Trophoblast cell (in vitro differentiated cells and primary cell): ENCODE measurements around the gene COX7B2.

Source experiments
- DNase-seq, 2 donors: peaks; one replicate each; pipeline ENCODE4 v3.0.0-alpha.2; 2016
- H2AFZ ChIP-seq: 2 replicates; pipeline ENCODE4 v1.6.1; 2013; ENCODE audit warnings: low read length, moderate library complexity, mild to moderate bottlenecking; ENCODE audit not compliant: insufficient read depth, poor library complexity
- H2AK5ac ChIP-seq: 2 replicates; pipeline ENCODE4 v1.6.1; 2013; ENCODE audit warnings: mild to moderate bottlenecking, low read length
- H2BK120ac ChIP-seq: 2 replicates; pipeline ENCODE4 v1.6.1; 2013; ENCODE audit warnings: low read length, mild to moderate bottlenecking, moderate library complexity; ENCODE audit not compliant: insufficient read depth, poor library complexity
- H2BK12ac ChIP-seq: 2 replicates; pipeline ENCODE4 v1.6.1; 2013; ENCODE audit warnings: mild to moderate bottlenecking, low read length, moderate library complexity
- H2BK5ac ChIP-seq: 2 replicates; pipeline ENCODE4 v1.6.1; 2013; ENCODE audit warnings: low read length, low read depth, moderate library complexity, mild to moderate bottlenecking; ENCODE audit not compliant: poor library complexity
- H3K14ac ChIP-seq: 2 replicates; pipeline ENCODE4 v1.6.1; 2013; ENCODE audit warnings: mild to moderate bottlenecking, low read length
- H3K18ac ChIP-seq: 2 replicates; pipeline ENCODE4 v1.6.1; 2013; ENCODE audit warnings: mild to moderate bottlenecking, low read length
- H3K23ac ChIP-seq: 2 replicates; pipeline ENCODE4 v1.6.1; 2013; ENCODE audit warnings: low read length
- H3K27ac ChIP-seq: 2 replicates; pipeline ENCODE4 v1.5.1; 2013; ENCODE audit warnings: low read depth, mild to moderate bottlenecking, inconsistent platforms, low read length, moderate library complexity
- H3K27me3 ChIP-seq: 2 replicates; pipeline ENCODE4 v1.6.1; 2013; ENCODE audit warnings: inconsistent platforms, mild to moderate bottlenecking, low read length, moderate library complexity; ENCODE audit not compliant: insufficient read depth
- H3K36me3 ChIP-seq, 2 experiments: 1 replicate in 1 of 2; 2 replicates in 1 of 2; pipeline ENCODE4 v1.6.1; 2013; ENCODE audit warnings: low read length in 2 of 2, mild to moderate bottlenecking in 2 of 2, moderate library complexity in 1 of 2; ENCODE audit not compliant: insufficient read depth in 2 of 2, control insufficient read depth in 1 of 2
- H3K4ac ChIP-seq: 2 replicates; pipeline ENCODE4 v1.6.1; 2013; ENCODE audit warnings: low read depth, mild to moderate bottlenecking, low read length, moderate library complexity
- H3K4me1 ChIP-seq, 2 experiments: 1 replicate in 1 of 2; 2 replicates in 1 of 2; pipeline ENCODE4 v1.6.1; 2013; ENCODE audit warnings: low read length in 2 of 2, mild to moderate bottlenecking in 2 of 2, moderate library complexity in 1 of 2; ENCODE audit not compliant: insufficient read depth in 2 of 2, control insufficient read depth in 1 of 2
- H3K4me2 ChIP-seq: 2 replicates; pipeline ENCODE4 v1.6.1; 2013; ENCODE audit warnings: inconsistent platforms, mild to moderate bottlenecking, low read length, moderate library complexity
- H3K4me3 ChIP-seq: 2 replicates; pipeline ENCODE4 v1.5.1; 2013; ENCODE audit warnings: mild to moderate bottlenecking, low read depth, low read length, inconsistent platforms
- H3K79me1 ChIP-seq: one replicate; pipeline ENCODE4 v1.6.1; 2013; ENCODE audit warnings: low read length
- H3K79me2 ChIP-seq: 2 replicates; pipeline ENCODE4 v1.6.1; 2013; ENCODE audit warnings: low read length, mild to moderate bottlenecking; ENCODE audit not compliant: control insufficient read depth, insufficient read depth, poor library complexity
- H3K9ac ChIP-seq: 2 replicates; pipeline ENCODE4 v1.6.1; 2013; ENCODE audit warnings: mild to moderate bottlenecking, low read length
- H3K9me3 ChIP-seq: 2 replicates; pipeline ENCODE4 v1.6.1; 2013; ENCODE audit warnings: low read depth, mild to moderate bottlenecking, control low read depth, inconsistent platforms, low read length; ENCODE audit not compliant: insufficient read depth
- H4K12ac ChIP-seq: 2 replicates; pipeline ENCODE4 v1.6.1; 2013; ENCODE audit warnings: low read depth, mild to moderate bottlenecking, low read length, moderate library complexity
- H4K8ac ChIP-seq: 2 replicates; pipeline ENCODE4 v1.6.1; 2013; ENCODE audit warnings: low read depth, mild to moderate bottlenecking, low read length, moderate library complexity
- H4K91ac ChIP-seq: one replicate; pipeline ENCODE4 v1.6.1; 2013; ENCODE audit warnings: low read depth, mild to moderate bottlenecking, low read length, moderate library complexity
- WGBS: extraction: QIAGEN DNeasy Blood & Tissue Kit; methylation state at CpG from one replicate; pipeline ENCODE4 v1.1.7; 2013; ENCODE audit warnings: missing lambda C conversion rate; ENCODE audit not compliant: insufficient read length, insufficient coverage; ENCODE audit errors: extremely low coverage; 5-methylcytosine and 5-hydroxymethylcytosine counted together

COX7B2 gene

GRCh38 chr4:46817806-46818205 lies 91.2 kb downstream of the COX7B2 start:
- no peaks in the 10 kb centered on the region for H3K36me3 ChIP-seq
- H3K4me2 ChIP-seq = no peak overlapping the region
- no peaks in the 10 kb centered on the region for H3K79me1 ChIP-seq
- H4K12ac ChIP-seq = no peak overlapping the region
- no peak overlapping the region for H2AK5ac ChIP-seq
- H3K23ac ChIP-seq = no peak overlapping the region
- H3K18ac ChIP-seq = no peak overlapping the region
- H3K4ac ChIP-seq = no peak overlapping the region
- no CpG with 5 or more reads among the region's 1 CpG for WGBS
- no peak overlapping the region for H3K27ac ChIP-seq
- DNase-seq = no peak
- H4K91ac ChIP-seq = no peak overlapping the region
- no peak overlapping the region for H3K14ac ChIP-seq
- H3K27me3 ChIP-seq = no peaks in the 10 kb centered on the region
- no peak overlapping the region for H2AFZ ChIP-seq
- no peak overlapping the region for H3K9ac ChIP-seq
- H2BK5ac ChIP-seq = no peak overlapping the region
- H3K79me2 ChIP-seq = no peaks in the 10 kb centered on the region
- H3K9me3 ChIP-seq = no peaks in the 10 kb centered on the region
- no peak overlapping the region for H3K4me3 ChIP-seq
- no peaks in the 10 kb centered on the region for H3K4me1 ChIP-seq
- no peak overlapping the region for H2BK12ac ChIP-seq
- H4K8ac ChIP-seq = no peak overlapping the region
- no peak overlapping the region for H2BK120ac ChIP-seq

GRCh38 chr4:46804781-46805413 lies 104.1 kb downstream of the COX7B2 start:
- Histone ChIP-seq H3K23ac (no peak overlapping the region), H3K18ac (no peak overlapping the region), H3K4me1 (no peaks in the 10 kb centered on the region), H4K91ac (no peak overlapping the region), H2AK5ac (no peak overlapping the region), H3K14ac (no peak overlapping the region), H4K12ac (no peak overlapping the region), H3K27ac (no peak overlapping the region), H2AFZ (no peak overlapping the region), H3K4me3 (no peak overlapping the region), H3K79me1 (no peaks in the 10 kb centered on the region), H3K9ac (no peak overlapping the region), H3K9me3 (peaks cover 3% of the 10 kb centered on the region), H2BK5ac (no peak overlapping the region), H4K8ac (no peak overlapping the region), H3K4ac (no peak overlapping the region), H3K4me2 (no peak overlapping the region), H3K27me3 (no peaks in the 10 kb centered on the region), H2BK120ac (no peak overlapping the region), H2BK12ac (no peak overlapping the region), H3K79me2 (no peaks in the 10 kb centered on the region), H3K36me3 (no peaks in the 10 kb centered on the region)
- no CpG with 5 or more reads among the region's 24 CpGs for WGBS
- no peak for DNase-seq

GRCh38 chr4:46793036-46793435 lies 116.0 kb downstream of the COX7B2 start:
- Histone ChIP-seq H2BK12ac (no peak overlapping the region), H3K27me3 (no peaks in the 10 kb centered on the region), H3K9ac (no peak overlapping the region), H3K4ac (no peak overlapping the region), H4K12ac (no peak overlapping the region), H3K79me1 (no peaks in the 10 kb centered on the region), H2AFZ (no peak overlapping the region), H3K36me3 (no peaks in the 10 kb centered on the region), H3K79me2 (no peaks in the 10 kb centered on the region), H3K4me3 (no peak overlapping the region), H3K14ac (no peak overlapping the region), H4K91ac (no peak overlapping the region), H3K4me2 (no peak overlapping the region), H2BK5ac (no peak overlapping the region), H3K23ac (no peak overlapping the region), H2AK5ac (no peak overlapping the region), H3K9me3 (no peaks in the 10 kb centered on the region), H3K18ac (no peak overlapping the region), H3K27ac (peak overlapping the region; percentile 25), H4K8ac (no peak overlapping the region), H2BK120ac (no peak overlapping the region), H3K4me1 (peaks cover 0 to 3% of the 10 kb centered on the region in 2 experiments)
- 100% methylated on average over 1 of the region's 6 CpGs for WGBS
- DNase-seq = no peak

GRCh38 chr4:46781434-46782092 lies 127.5 kb downstream of the COX7B2 start:
- H3K79me1 ChIP-seq = no peaks in the 10 kb centered on the region

More at GRCh38 chr4:46781434-46782092, 127.5 kb downstream of the COX7B2 start:
- no peak overlapping the region for H3K4me3 ChIP-seq
- H4K8ac ChIP-seq = no peak overlapping the region
- no peak overlapping the region for H3K14ac ChIP-seq
- H3K36me3 ChIP-seq = no peaks in the 10 kb centered on the region
- H2BK5ac ChIP-seq = no peak overlapping the region
- no peak overlapping the region for H3K4me2 ChIP-seq
- H3K9ac ChIP-seq = no peak overlapping the region
- no peak overlapping the region for H3K27ac ChIP-seq
- peaks cover 7% of the 10 kb centered on the region for H3K9me3 ChIP-seq
- no peak overlapping the region for H3K4ac ChIP-seq
- no CpG with 5 or more reads among the region's 25 CpGs for WGBS
- no peak overlapping the region for H4K91ac ChIP-seq
- H2AK5ac ChIP-seq = no peak overlapping the region
- no peaks in the 10 kb centered on the region for H3K79me2 ChIP-seq
- no peak overlapping the region for H2AFZ ChIP-seq
- H3K4me1 ChIP-seq = no peaks in the 10 kb centered on the region
- no peak overlapping the region for H3K18ac ChIP-seq
- no peaks in the 10 kb centered on the region for H3K27me3 ChIP-seq
- no peak overlapping the region for H2BK12ac ChIP-seq
- no peak overlapping the region for H2BK120ac ChIP-seq
- no peak overlapping the region for H3K23ac ChIP-seq
- H4K12ac ChIP-seq = no peak overlapping the region
- DNase-seq = no peak
